Liver (tissue), 3 donors: Measurements from ENCODE around the gene GPR146.

Experiments
- EGR1 ChIP-seq, 2 donors: IDR thresholded peaks; 2 replicates each; pipeline ENCODE4 v1.6.1; 2016 to 2018; ENCODE audit warnings: antibody characterized with exemption in 2 of 2, low read depth in 2 of 2
- FOXA2 ChIP-seq: IDR thresholded peaks from 2 replicates; pipeline ENCODE4 v1.6.1; 2016; ENCODE audit warnings: antibody characterized with exemption
- JUND ChIP-seq, 2 donors: IDR thresholded peaks; 2 replicates each; pipeline ENCODE4 v1.6.1; 2016; ENCODE audit warnings: antibody characterized with exemption in 2 of 2
- RAD21 ChIP-seq, 2 donors: IDR thresholded peaks; 2 replicates each; pipeline ENCODE4 v1.6.1; 2016; ENCODE audit warnings: antibody characterized with exemption in 2 of 2, mild to moderate bottlenecking in 2 of 2
- SP1 ChIP-seq: IDR thresholded peaks from 2 replicates; pipeline ENCODE4 v1.6.1; 2018; ENCODE audit warnings: antibody characterized with exemption, mild to moderate bottlenecking
- TAF1 ChIP-seq: conservative IDR thresholded peaks from 2 replicates; pipeline ENCODE4 v1.6.1; 2016; ENCODE audit warnings: antibody characterized with exemption, mild to moderate bottlenecking
- YY1 ChIP-seq: IDR thresholded peaks from 2 replicates; pipeline ENCODE4 v1.6.1; 2016; ENCODE audit warnings: antibody characterized with exemption, mild to moderate bottlenecking
- TF ChIP-seq, protein P1 (sequence below): fragments of 150-350 bp; IDR thresholded peaks from 2 replicates; pipeline ENCODE4 v1.5.1; 2017; ENCODE audit warnings: improper control_type of control experiment, low read depth, low read length; ENCODE audit not compliant: missing input control
- TF ChIP-seq, protein P2 (sequence below): IDR thresholded peaks from 2 replicates; pipeline ENCODE4 v1.6.1; 2016; ENCODE audit warnings: antibody characterized with exemption
- TF ChIP-seq, protein P3 (sequence below): IDR thresholded peaks from 2 replicates; pipeline ENCODE4 v1.6.1; 2016; ENCODE audit warnings: antibody characterized with exemption
- donor health status: healthy.
- donor health status: healthy.

DNA sequence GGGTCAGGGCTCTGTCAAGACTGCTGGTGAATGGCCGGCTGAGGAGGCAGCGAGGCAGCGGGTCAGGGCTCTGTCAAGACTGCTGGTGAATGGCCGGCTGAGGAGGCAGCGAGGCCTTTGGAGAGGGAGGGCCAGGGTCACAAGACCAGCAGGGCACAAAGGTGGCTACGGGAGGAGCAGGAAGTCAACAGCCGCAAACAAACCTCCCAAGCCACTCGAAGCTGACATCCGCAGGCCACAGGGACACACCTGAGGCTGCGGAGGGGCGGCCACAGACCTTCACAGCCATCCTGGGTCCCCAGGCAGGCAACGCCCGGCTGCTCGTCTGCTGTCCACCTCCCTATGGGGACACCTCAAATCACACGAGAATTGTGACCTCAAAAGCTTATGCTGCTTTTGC is 34.6 kb downstream of the GPR146 start:
- TF ChIP-seq SP1 (no peak), FOXA2 (no peak), YY1 (no peak), EGR1 (IDR thresholded peaks at IDR 0.05; ENCODE audit: low read depth in 2 of 2) (no peak), TAF1 (no peak), JUND (IDR thresholded peaks at IDR 0.05) (no peak), RAD21 (IDR thresholded peaks at IDR 0.05) (no peak)
- TF ChIP-seq, protein P1, sequence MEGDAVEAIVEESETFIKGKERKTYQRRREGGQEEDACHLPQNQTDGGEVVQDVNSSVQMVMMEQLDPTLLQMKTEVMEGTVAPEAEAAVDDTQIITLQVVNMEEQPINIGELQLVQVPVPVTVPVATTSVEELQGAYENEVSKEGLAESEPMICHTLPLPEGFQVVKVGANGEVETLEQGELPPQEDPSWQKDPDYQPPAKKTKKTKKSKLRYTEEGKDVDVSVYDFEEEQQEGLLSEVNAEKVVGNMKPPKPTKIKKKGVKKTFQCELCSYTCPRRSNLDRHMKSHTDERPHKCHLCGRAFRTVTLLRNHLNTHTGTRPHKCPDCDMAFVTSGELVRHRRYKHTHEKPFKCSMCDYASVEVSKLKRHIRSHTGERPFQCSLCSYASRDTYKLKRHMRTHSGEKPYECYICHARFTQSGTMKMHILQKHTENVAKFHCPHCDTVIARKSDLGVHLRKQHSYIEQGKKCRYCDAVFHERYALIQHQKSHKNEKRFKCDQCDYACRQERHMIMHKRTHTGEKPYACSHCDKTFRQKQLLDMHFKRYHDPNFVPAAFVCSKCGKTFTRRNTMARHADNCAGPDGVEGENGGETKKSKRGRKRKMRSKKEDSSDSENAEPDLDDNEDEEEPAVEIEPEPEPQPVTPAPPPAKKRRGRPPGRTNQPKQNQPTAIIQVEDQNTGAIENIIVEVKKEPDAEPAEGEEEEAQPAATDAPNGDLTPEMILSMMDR: no peak
- TF ChIP-seq, protein P2, sequence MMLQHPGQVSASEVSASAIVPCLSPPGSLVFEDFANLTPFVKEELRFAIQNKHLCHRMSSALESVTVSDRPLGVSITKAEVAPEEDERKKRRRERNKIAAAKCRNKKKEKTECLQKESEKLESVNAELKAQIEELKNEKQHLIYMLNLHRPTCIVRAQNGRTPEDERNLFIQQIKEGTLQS: no peak
- TF ChIP-seq, protein P3, sequence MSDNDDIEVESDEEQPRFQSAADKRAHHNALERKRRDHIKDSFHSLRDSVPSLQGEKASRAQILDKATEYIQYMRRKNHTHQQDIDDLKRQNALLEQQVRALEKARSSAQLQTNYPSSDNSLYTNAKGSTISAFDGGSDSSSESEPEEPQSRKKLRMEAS: no peak
